ENCODE results near the gene SLCO2A1.

SLCO2A1 gene

DNA sequence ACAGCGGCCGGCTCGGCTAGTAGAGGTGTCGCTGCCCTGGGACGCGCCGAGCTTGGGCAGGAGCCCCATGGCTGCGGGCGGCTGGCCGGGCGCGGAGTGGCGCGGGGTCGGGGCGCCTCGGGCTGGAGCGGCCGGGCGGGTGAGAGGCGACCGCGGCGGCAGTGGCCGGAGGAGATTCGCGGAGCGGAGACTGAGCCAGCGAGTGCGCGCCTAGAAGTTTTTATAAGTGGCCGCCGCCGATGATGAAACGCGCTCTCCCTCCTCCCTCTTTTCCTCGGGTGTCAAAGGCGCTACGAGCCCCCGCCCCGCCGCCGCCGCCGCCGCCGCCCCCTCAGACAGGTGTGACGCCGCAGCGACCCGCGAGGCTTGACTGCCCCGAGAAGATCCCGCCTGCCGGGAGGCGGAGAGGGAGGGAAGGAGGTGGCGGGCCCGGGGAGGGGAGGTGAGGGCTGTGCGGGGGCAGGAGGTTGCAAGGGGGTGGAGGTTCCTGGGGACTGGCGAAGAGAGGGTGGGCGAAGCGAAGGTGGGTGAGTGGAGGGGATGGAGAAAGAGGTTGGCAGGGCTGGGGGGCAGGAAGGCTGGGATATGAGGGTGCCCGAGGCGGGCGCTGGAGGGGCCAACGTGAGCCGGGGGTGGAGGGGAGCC is at the start of gene SLCO2A1:
TSS of gene SLCO2A1 (minus strand) at position 192 of the 645 bp plus-strand sequence. CDS start at position 69, 123 bp downstream.
- TF ChIP-seq CTCF (conservative IDR thresholded peaks at IDR 0.05; ENCODE audit: low read depth, low read length), result no peak
- peak within 1 kb of the TSS; percentile 59 for H3K4me3 ChIP-seq (ENCODE audit: low read depth, low read length)
- DNase-seq (ENCODE audit: low read depth), result no peak

GRCh38 chr3:134079111-134079547 is 49.4 kb upstream of the SLCO2A1 start:
- no peak overlapping the region for H3K4me3 ChIP-seq (ENCODE audit: low read depth, low read length)
- no peak for TF ChIP-seq CTCF (conservative IDR thresholded peaks at IDR 0.05; ENCODE audit: low read depth, low read length)
- DNase-seq (ENCODE audit: low read depth), result no peak

GRCh38 chr3:134078169-134078831 is 48.6 kb upstream of the SLCO2A1 start:
- no peak overlapping the region for H3K4me3 ChIP-seq (ENCODE audit: low read depth, low read length)
- no peak for DNase-seq (ENCODE audit: low read depth)
- no peak for TF ChIP-seq CTCF (conservative IDR thresholded peaks at IDR 0.05; ENCODE audit: low read depth, low read length)

DNA sequence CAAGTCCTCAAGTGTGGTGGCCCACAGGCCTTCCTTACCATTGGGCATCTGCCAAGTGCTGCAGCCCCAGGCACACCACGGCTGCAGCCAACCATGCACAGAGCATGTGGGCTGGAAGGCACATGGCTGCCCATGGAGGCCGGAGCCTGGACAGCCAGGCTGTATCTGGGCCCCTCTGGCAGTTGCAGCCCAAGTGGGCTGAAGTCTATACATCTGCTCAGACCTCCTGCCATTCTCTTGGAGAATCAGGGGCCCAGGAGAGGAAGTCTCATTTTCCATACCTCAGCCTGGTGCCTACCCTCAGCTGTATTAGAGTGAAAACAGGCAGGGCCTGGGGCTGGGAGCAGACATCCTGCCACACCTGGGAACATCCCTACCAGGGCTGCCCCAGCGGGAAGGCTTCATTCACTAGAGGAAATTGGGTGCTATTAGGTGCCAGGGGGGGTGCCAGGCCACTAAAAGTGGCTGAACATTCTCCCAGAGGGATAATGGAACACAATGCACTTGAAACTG is 48.0 kb upstream of the SLCO2A1 start:
- no peak for DNase-seq (ENCODE audit: low read depth)
- TF ChIP-seq CTCF (conservative IDR thresholded peaks at IDR 0.05; ENCODE audit: low read depth, low read length), result no peak
- H3K4me3 ChIP-seq (ENCODE audit: low read depth, low read length), result no peak overlapping the region

DNA sequence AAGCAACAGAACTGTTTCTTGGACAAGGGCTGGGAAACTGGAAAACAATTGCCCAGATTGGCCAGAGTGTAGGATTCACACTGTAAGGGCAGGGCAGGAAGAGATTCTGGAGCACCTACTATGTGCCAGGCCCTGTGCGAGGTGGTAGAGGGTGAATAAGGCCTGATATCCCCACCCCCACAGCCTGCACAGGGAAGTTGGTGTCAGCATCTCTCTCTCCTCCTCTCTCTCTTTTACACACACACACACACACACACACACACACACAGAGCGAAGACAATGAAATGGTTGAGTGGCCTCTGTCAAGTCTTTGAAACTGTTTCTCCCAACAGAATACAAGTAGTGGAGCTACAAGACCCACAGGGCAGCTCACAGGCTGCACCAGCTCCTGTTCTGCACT is 47.1 kb upstream of the SLCO2A1 start:
- DNase-seq (ENCODE audit: low read depth), result no peak
- TF ChIP-seq CTCF (conservative IDR thresholded peaks at IDR 0.05; ENCODE audit: low read depth, low read length), result no peak
- no peak overlapping the region for H3K4me3 ChIP-seq (ENCODE audit: low read depth, low read length)

GRCh38 chr3:134075846-134076245 is 46.1 kb upstream of the SLCO2A1 start:
- H3K4me3 ChIP-seq (ENCODE audit: low read depth, low read length), result no peak overlapping the region
- DNase-seq (ENCODE audit: low read depth), result no peak
- TF ChIP-seq CTCF (conservative IDR thresholded peaks at IDR 0.05; ENCODE audit: low read depth, low read length), result no peak

DNA sequence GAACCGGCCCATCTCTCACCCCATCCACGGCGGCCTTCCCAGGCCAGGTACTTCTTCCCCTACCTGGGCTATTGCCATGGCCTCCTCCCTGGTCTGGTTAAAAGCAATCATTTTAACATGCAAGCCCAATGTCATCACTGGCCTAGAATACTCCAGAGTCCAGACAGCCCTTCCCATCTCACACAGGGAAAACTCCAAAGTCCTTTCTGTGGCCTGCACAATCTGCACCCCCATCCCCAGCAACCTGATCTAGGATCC is 45.8 kb upstream of the SLCO2A1 start:
- no peak for TF ChIP-seq CTCF (conservative IDR thresholded peaks at IDR 0.05; ENCODE audit: low read depth, low read length)
- DNase-seq (ENCODE audit: low read depth), result no peak
- H3K4me3 ChIP-seq (ENCODE audit: low read depth, low read length), result no peak overlapping the region

All from choroid plexus epithelial cell (primary cell).